Loucy (cell line): Measurements from ENCODE around the gene PARD3B.

ENCODE experiments used
- H2AFZ ChIP-seq: fragments of 200-600 bp; sonication (generic); 2 replicates; pipeline ENCODE4 v1.6.0; 2016; ENCODE audit warnings: antibody characterized with exemption, mild to moderate bottlenecking, low read length, moderate library complexity
- H3F3A ChIP-seq: fragments of 200-600 bp; 2 replicates; pipeline ENCODE4 v1.6.0; 2016; ENCODE audit warnings: antibody characterized with exemption, low read depth, mild to moderate bottlenecking
- H3K27me3 ChIP-seq: fragments of 200-600 bp; sonication (generic); 2 replicates; pipeline ENCODE4 v1.6.1; 2014; ENCODE audit warnings: low read length, mild to moderate bottlenecking; ENCODE audit not compliant: insufficient read depth, poor library complexity, severe bottlenecking
- H3K36me3 ChIP-seq: fragments of 200-600 bp; sonication (generic); 2 replicates; pipeline ENCODE4 v1.6.1; 2016; ENCODE audit warnings: low read length; ENCODE audit not compliant: insufficient read depth
- H3K4me1 ChIP-seq: fragments of 200-600 bp; sonication (generic); 2 replicates; pipeline ENCODE4 v1.5.1; 2014; ENCODE audit warnings: low read length, mild to moderate bottlenecking; ENCODE audit not compliant: insufficient read depth, poor library complexity, severe bottlenecking
- H3K4me2 ChIP-seq: fragments of 200-600 bp; sonication (generic); 2 replicates; pipeline ENCODE4 v1.6.0; 2014; ENCODE audit warnings: antibody characterized with exemption, low read length, low read depth, mild to moderate bottlenecking; ENCODE audit not compliant: poor library complexity, severe bottlenecking
- H3K4me3 ChIP-seq: fragments of 200-600 bp; sonication (generic); 2 replicates; pipeline ENCODE4 v1.5.1; 2014; ENCODE audit warnings: low read length, mild to moderate bottlenecking, mixed read lengths; ENCODE audit not compliant: poor library complexity, severe bottlenecking
- H3K79me2 ChIP-seq: fragments of 200-600 bp; sonication (generic); 2 replicates; pipeline ENCODE4 v1.6.1; 2014; ENCODE audit warnings: low read length; ENCODE audit not compliant: insufficient read depth
- H3K9ac ChIP-seq: fragments of 200-600 bp; sonication (generic); 2 replicates; pipeline ENCODE4 v1.6.0; 2014; ENCODE audit warnings: mild to moderate bottlenecking, low read depth, low read length, moderate library complexity; ENCODE audit not compliant: poor library complexity, severe bottlenecking
- H3K9me2 ChIP-seq: fragments of 200-600 bp; sonication (generic); replicated peaks from 2 replicates; pipeline ENCODE4 v1.6.1; 2016; ENCODE audit warnings: low read depth, low read length, mixed read lengths
- H3K9me3 ChIP-seq: fragments of 200-600 bp; sonication (generic); 2 replicates; pipeline ENCODE4 v1.6.1; 2014; ENCODE audit warnings: mild to moderate bottlenecking, antibody characterized with exemption, low read length, low read depth; ENCODE audit not compliant: insufficient read depth
- H4K20me1 ChIP-seq: fragments of 200-600 bp; sonication (generic); 2 replicates; pipeline ENCODE4 v1.6.0; 2014; ENCODE audit warnings: antibody characterized with exemption, low read length, mild to moderate bottlenecking; ENCODE audit not compliant: insufficient read depth, poor library complexity, severe bottlenecking
- EZH2phosphoT487 ChIP-seq: fragments of 200-600 bp; IDR thresholded peaks from 2 replicates; pipeline ENCODE4 v1.6.1; 2018; ENCODE audit warnings: antibody characterized with exemption, mild to moderate bottlenecking, moderate library complexity, borderline replicate concordance
- TF ChIP-seq, protein P1 (sequence below): fragments of 200-600 bp; sonication (generic); conservative IDR thresholded peaks from 2 replicates; pipeline ENCODE4 v1.5.1; 2014; ENCODE audit warnings: mild to moderate bottlenecking, antibody characterized with exemption, low read length

PARD3B gene

DNA sequence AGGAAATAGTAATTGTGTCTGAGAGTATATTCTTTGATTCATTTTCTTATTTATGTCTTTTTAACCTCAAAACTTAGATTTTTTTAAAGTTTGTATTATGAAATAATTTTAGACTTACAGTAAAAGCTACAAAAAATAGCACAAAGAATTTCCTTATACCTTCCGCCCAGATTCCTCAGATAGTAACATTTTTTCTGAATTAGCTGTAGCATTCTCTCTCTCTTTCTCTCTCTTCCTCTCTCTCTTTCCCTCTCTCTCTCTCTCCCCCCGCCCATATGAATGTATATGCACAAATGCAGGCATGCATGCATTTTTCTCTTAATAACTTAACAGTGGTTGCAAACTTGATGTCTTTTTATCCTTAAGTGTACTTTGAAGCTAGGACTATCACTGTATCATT lies 776.0 kb downstream of the PARD3B start:
- no peaks in the 10 kb centered on the region for H3K36me3 ChIP-seq
- H3K27me3 ChIP-seq: no peaks in the 10 kb centered on the region
- no peak overlapping the region for H3K4me3 ChIP-seq
- no peak overlapping the region for H3K9ac ChIP-seq
- H3K9me2 ChIP-seq: no peaks in the 10 kb centered on the region
- no peaks in the 10 kb centered on the region for H3K4me1 ChIP-seq
- TF ChIP-seq, protein P1, sequence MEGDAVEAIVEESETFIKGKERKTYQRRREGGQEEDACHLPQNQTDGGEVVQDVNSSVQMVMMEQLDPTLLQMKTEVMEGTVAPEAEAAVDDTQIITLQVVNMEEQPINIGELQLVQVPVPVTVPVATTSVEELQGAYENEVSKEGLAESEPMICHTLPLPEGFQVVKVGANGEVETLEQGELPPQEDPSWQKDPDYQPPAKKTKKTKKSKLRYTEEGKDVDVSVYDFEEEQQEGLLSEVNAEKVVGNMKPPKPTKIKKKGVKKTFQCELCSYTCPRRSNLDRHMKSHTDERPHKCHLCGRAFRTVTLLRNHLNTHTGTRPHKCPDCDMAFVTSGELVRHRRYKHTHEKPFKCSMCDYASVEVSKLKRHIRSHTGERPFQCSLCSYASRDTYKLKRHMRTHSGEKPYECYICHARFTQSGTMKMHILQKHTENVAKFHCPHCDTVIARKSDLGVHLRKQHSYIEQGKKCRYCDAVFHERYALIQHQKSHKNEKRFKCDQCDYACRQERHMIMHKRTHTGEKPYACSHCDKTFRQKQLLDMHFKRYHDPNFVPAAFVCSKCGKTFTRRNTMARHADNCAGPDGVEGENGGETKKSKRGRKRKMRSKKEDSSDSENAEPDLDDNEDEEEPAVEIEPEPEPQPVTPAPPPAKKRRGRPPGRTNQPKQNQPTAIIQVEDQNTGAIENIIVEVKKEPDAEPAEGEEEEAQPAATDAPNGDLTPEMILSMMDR: no peak
- no peak for TF ChIP-seq EZH2phosphoT487
- no peaks in the 10 kb centered on the region for H4K20me1 ChIP-seq
- H3K4me2 ChIP-seq: no peak overlapping the region
- no peaks in the 10 kb centered on the region; the same call in 1 of the 2 replicates for H3K9me3 ChIP-seq
- H3F3A ChIP-seq: no peaks in the 10 kb centered on the region
- no peak overlapping the region for H2AFZ ChIP-seq
- H3K79me2 ChIP-seq: no peaks in the 10 kb centered on the region

DNA sequence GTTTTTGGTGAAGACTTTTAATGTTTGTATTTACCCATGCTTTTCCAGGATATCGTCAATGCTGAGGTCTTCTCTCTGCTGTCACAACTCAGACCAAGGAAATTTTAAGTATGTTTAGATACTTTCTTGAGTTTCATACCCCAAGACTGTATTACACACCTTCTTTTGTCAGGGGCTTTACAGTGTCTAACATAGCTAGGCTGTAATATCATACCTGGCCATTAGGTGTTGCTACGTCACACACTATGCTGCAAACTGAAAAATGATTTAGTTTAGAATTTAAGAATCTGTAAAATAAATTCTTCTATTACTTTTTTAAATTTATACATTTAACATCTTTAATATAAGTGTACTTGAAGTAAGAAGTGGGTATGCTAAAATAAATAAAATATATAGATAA lies 778.7 kb downstream of the PARD3B start:
- Histone ChIP-seq H3K9ac (no peak overlapping the region), H3K4me1 (no peaks in the 10 kb centered on the region), H4K20me1 (no peaks in the 10 kb centered on the region), H3K9me3 (no peaks in the 10 kb centered on the region; the same call in 1 of the 2 replicates), H3K36me3 (no peaks in the 10 kb centered on the region), H2AFZ (no peak overlapping the region), H3F3A (no peaks in the 10 kb centered on the region), H3K9me2 (no peaks in the 10 kb centered on the region), H3K79me2 (no peaks in the 10 kb centered on the region), H3K4me3 (no peak overlapping the region), H3K4me2 (no peak overlapping the region), H3K27me3 (no peaks in the 10 kb centered on the region)
- TF ChIP-seq, protein P1: peak; percentile 45
- no peak for TF ChIP-seq EZH2phosphoT487

DNA sequence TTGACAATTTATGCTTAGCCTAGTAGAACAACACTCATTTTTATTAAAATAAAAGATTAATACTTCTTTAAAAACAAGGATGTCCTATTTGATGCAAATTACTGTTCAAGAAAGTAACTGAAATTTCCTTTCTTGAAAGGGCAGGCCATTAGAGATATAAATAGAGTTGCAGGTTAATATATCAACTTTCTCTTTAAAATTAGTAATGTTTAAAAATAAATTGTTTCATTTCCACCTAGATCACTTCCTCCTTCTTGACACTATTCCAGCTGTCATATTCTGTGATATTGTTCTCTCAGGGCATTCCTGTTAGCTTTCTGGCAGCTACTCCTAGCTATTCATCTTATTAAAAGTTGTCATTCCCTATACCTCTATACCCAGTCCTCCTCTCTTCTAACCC lies 779.1 kb downstream of the PARD3B start:
- no peak overlapping the region for H2AFZ ChIP-seq
- H3K79me2 ChIP-seq: no peaks in the 10 kb centered on the region
- no peaks in the 10 kb centered on the region for H3K4me1 ChIP-seq
- H3K9me2 ChIP-seq: no peaks in the 10 kb centered on the region
- no peaks in the 10 kb centered on the region for H3K27me3 ChIP-seq
- TF ChIP-seq EZH2phosphoT487: no peak
- TF ChIP-seq, protein P1: no peak
- no peak overlapping the region for H3K4me2 ChIP-seq
- no peaks in the 10 kb centered on the region for H3F3A ChIP-seq
- no peaks in the 10 kb centered on the region for H3K36me3 ChIP-seq
- H3K4me3 ChIP-seq: no peak overlapping the region
- no peak overlapping the region for H3K9ac ChIP-seq
- no peaks in the 10 kb centered on the region; the same call in 1 of the 2 replicates for H3K9me3 ChIP-seq
- H4K20me1 ChIP-seq: no peaks in the 10 kb centered on the region
